Osteoblast (primary cell): ENCODE data around the gene HSPBAP1. TPM values are rescaled to one million over a fixed set of nuclear protein-coding genes. Genes with fewer than 3 reads are reported as not detected.

ENCODE experiments used
- DNase-seq: peaks from one replicate; pipeline ENCODE4 v3.0.0; 2011; ENCODE audit warnings: low spot score, mixed read lengths; ENCODE audit not compliant: insufficient read length; ENCODE audit errors: missing footprints
- H2AFZ ChIP-seq: 2 replicates; pipeline ENCODE4 v1.6.0; 2011; ENCODE audit warnings: mild to moderate bottlenecking, low read length
- H3K27ac ChIP-seq: 2 replicates; pipeline ENCODE4 v1.5.1; 2011; ENCODE audit warnings: mild to moderate bottlenecking, low read depth, low read length, moderate library complexity
- H3K27me3 ChIP-seq: 2 replicates; pipeline ENCODE4 v1.6.0; 2012; ENCODE audit warnings: mild to moderate bottlenecking, control low read depth, inconsistent platforms, low read length, moderate library complexity; ENCODE audit not compliant: insufficient read depth
- H3K36me3 ChIP-seq: 2 replicates; pipeline ENCODE4 v1.5.1; 2011; ENCODE audit warnings: mild to moderate bottlenecking, low read length, control low read depth, moderate library complexity; ENCODE audit not compliant: insufficient read depth
- H3K4me1 ChIP-seq: 2 replicates; pipeline ENCODE4 v1.5.1; 2011; ENCODE audit warnings: mild to moderate bottlenecking, low read length, control low read depth, moderate library complexity; ENCODE audit not compliant: insufficient read depth
- H3K4me2 ChIP-seq: 2 replicates; pipeline ENCODE4 v1.6.0; 2011; ENCODE audit warnings: mild to moderate bottlenecking, low read length; ENCODE audit not compliant: insufficient read depth
- H3K4me3 ChIP-seq: fragments of 200-600 bp; sonication (generic); 3 replicates; pipeline ENCODE4 v1.5.1; 2012; ENCODE audit warnings: mild to moderate bottlenecking, low read length, inconsistent platforms; ENCODE audit not compliant: insufficient read depth
- H3K79me2 ChIP-seq: 2 replicates; pipeline ENCODE4 v1.6.0; 2012; ENCODE audit warnings: mild to moderate bottlenecking, low read length, control low read depth, inconsistent platforms; ENCODE audit not compliant: insufficient read depth
- H3K9me3 ChIP-seq: 2 replicates; pipeline ENCODE4 v1.5.1; 2011; ENCODE audit warnings: low read depth, low read length, control low read depth
- H4K20me1 ChIP-seq: 2 replicates; pipeline ENCODE4 v1.6.0; 2012; ENCODE audit warnings: mild to moderate bottlenecking, low read length, control low read depth; ENCODE audit not compliant: insufficient read depth
- total RNA-seq: library from RNA; depleted of rRNA; stranded (reverse); fragments of >200 nt; gene quantifications from 2 replicates; pipeline ENCODE4 v1.2.3, GENCODE V29; 2012
- TF ChIP-seq, protein P1 (sequence below): IDR thresholded peaks from 2 replicates; pipeline ENCODE4 v1.5.1; 2011; ENCODE audit warnings: mild to moderate bottlenecking, low read depth, low read length, moderate library complexity; ENCODE audit errors: extremely low read depth

Gene HSPBAP1
- total RNA-seq, 1 donor = 13.8 TPM

DNA sequence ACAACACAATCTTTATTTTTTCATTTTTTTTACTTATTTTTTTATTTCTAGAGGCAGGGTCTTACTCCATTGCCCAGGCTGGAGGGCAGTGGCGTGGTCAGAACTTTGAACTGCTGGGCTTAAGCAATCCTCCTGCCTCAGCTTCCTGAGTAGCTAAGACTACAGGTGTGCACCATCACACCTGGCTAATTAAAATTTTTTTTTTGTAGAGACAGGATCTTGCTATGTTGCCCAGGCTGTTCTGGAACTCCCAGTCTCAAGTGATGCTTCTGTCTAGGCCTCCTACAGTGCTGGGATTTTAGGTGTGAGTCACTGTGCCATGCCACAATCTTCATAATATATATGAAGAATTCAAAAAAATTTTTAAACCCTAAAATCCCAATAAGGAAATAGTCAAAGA, 20.8 kb downstream of the HSPBAP1 start:
- TF ChIP-seq, protein P1, sequence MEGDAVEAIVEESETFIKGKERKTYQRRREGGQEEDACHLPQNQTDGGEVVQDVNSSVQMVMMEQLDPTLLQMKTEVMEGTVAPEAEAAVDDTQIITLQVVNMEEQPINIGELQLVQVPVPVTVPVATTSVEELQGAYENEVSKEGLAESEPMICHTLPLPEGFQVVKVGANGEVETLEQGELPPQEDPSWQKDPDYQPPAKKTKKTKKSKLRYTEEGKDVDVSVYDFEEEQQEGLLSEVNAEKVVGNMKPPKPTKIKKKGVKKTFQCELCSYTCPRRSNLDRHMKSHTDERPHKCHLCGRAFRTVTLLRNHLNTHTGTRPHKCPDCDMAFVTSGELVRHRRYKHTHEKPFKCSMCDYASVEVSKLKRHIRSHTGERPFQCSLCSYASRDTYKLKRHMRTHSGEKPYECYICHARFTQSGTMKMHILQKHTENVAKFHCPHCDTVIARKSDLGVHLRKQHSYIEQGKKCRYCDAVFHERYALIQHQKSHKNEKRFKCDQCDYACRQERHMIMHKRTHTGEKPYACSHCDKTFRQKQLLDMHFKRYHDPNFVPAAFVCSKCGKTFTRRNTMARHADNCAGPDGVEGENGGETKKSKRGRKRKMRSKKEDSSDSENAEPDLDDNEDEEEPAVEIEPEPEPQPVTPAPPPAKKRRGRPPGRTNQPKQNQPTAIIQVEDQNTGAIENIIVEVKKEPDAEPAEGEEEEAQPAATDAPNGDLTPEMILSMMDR = no peak
- peaks cover 3% of the 10 kb centered on the region for H3K4me1 ChIP-seq

DNA sequence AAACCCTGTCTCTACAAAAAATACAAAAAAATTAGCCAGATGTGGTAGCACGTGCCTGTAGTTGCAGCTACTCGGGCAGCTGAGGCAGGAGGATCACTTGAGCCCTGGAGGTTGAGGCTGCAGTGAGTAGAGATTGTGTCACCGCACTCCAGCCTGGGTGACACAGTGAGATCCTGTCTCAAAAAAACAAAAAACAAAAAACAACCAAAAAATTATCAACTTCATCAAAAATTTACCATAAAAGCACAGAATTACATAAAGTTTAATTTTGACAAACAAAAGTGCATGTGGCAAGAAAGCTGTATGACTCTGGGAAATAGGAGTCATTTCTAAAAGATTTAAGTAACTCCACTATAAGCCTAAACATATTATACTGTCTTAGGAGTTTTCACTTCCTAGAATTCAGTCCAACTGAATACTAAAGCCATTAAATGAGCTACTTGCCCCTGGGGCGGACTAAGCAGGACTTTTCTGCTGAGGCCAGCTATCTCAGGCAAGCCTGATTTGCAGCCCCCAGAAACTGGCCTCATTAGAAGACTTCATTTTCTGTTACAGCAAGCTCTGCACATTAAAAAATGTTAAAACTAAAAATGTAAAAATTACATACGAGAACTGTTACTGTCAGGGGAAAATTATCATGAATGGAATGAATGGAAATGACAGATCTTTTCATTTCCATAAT, 23.0 kb downstream of the HSPBAP1 start:
- Histone ChIP-seq H2AFZ (no peak overlapping the region), H3K9me3 (no peaks in the 10 kb centered on the region), H4K20me1 (no peaks in the 10 kb centered on the region), H3K4me3 (no peak overlapping the region), H3K27me3 (no peaks in the 10 kb centered on the region), H3K4me1 (peaks cover 3% of the 10 kb centered on the region), H3K79me2 (no peaks in the 10 kb centered on the region), H3K36me3 (no peaks in the 10 kb centered on the region), H3K4me2 (no peak overlapping the region), H3K27ac (no peak overlapping the region)
- TF ChIP-seq, protein P1 = no peak
- DNase-seq = no peak

More for the DNA sequence above, 20.8 kb downstream of the HSPBAP1 start:
- Histone ChIP-seq H3K9me3 (no peaks in the 10 kb centered on the region), H2AFZ (no peak overlapping the region), H3K27ac (no peak overlapping the region), H3K4me3 (no peak overlapping the region), H3K4me2 (no peak overlapping the region), H4K20me1 (no peaks in the 10 kb centered on the region), H3K79me2 (no peaks in the 10 kb centered on the region), H3K27me3 (no peaks in the 10 kb centered on the region), H3K36me3 (no peaks in the 10 kb centered on the region)
- no peak for DNase-seq

DNA sequence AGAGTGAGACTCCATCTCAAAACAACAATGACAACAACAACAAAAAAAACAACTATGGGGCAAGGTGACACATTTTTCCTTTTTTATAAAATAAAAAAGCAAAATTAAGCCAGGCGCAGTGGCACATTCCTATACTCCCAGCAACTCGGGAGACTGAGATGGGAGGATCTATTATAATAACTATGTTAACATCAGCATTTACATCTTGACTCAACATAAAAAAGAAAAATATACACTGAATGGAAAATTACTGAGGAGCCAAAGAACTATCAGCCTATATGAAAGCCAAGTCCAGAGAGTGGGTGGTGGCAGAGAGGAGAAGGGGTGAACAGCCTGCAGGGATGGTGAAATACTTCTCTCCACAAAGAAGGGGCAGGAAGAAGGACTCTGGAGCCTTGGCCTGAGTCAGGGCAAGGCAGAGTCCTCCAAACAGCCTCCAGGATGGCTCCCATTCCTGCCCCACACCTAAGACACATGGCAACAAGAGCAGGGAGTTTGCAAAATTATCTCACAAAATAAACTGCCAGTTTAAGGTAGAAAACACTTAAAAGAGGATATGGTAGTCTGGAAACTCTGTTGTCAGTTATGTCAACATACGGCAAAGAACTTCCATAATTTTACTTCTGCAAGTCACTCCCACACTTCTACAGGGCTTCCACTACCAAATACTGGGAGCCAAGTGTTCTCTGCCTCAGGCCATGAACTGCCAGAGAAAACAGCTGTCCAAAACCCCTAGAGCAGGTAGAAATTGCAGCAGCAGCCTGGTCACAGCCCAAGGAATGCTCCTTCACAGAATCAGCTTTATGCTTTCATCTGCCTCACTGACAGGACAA, 25.9 kb downstream of the HSPBAP1 start:
- Histone ChIP-seq H3K79me2 (no peaks in the 10 kb centered on the region), H3K27me3 (no peaks in the 10 kb centered on the region), H4K20me1 (no peaks in the 10 kb centered on the region), H3K4me1 (no peaks in the 10 kb centered on the region), H3K27ac (no peak overlapping the region), H2AFZ (peak overlapping the region; percentile 62), H3K4me3 (no peak overlapping the region), H3K4me2 (no peak overlapping the region), H3K36me3 (no peaks in the 10 kb centered on the region), H3K9me3 (no peaks in the 10 kb centered on the region)
- DNase-seq = no peak
- TF ChIP-seq, protein P1 = no peak

DNA sequence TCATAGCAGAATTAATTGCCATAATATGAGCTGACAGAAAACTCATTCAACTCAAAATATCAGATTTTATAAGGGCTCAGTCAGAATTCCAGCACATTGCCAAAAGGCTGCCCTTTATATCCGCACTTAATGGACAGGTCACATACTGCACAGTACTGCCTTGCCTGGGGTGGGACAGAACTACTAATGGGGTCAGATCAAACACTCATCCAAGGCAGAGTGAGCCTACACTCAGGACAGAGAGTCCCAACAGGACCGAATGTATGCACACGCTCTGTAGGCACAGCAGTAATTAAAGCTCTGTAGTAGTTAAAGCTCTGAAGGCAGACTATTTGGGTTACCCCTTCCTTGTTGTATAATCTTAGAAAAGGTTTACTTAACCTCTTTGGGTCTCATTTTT, 27.2 kb downstream of the HSPBAP1 start:
- no peaks in the 10 kb centered on the region for H3K4me1 ChIP-seq
- no peak overlapping the region for H2AFZ ChIP-seq
- H3K27me3 ChIP-seq = no peaks in the 10 kb centered on the region
- H3K27ac ChIP-seq = no peak overlapping the region
- no peaks in the 10 kb centered on the region for H4K20me1 ChIP-seq
- no peaks in the 10 kb centered on the region for H3K9me3 ChIP-seq
- no peak overlapping the region for H3K4me3 ChIP-seq
- no peaks in the 10 kb centered on the region for H3K36me3 ChIP-seq
- no peak overlapping the region for H3K4me2 ChIP-seq
- no peak for DNase-seq
- no peaks in the 10 kb centered on the region for H3K79me2 ChIP-seq
- TF ChIP-seq, protein P1 = no peak
